T-helper 22 cell (primary cell): ENCODE measurements around the gene NUS1.
"Not testable (repeated sequence)": the region's sequence is repeated elsewhere in the genome, so short reads cannot be mapped to it uniquely, and the experiment has no call there.

Experiments used
- DNase-seq: peaks from one replicate; pipeline ENCODE4 v3.0.0-alpha.2; 2020; ENCODE audit warnings: low read depth

NUS1 gene

GRCh38 chr6:117711369-117711768 is 36.1 kb downstream of the NUS1 start:
- DNase-seq = no peak

DNA sequence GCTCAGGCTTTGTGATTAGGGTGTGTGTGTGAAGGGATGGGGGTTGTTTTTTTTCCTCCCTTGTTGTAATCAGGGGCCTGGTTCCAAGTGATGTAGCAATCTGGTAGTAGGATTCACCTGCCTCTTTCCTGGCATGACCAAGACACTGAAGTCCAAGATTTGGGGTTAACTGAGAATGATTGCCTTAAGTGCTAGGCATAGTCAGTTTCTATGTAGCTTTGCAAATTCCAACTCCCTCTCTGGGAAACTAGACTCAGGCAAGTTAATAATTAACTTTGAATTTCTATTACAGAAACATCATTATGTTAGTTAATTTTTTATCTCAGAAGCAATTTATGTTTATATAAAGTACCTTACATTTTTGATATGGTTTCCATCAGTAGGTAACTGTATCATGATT is 43.6 kb downstream of the NUS1 start:
- no peak for DNase-seq

GRCh38 chr6:117721520-117721919 is 46.3 kb downstream of the NUS1 start:
- not testable (repeated sequence) for DNase-seq

DNA sequence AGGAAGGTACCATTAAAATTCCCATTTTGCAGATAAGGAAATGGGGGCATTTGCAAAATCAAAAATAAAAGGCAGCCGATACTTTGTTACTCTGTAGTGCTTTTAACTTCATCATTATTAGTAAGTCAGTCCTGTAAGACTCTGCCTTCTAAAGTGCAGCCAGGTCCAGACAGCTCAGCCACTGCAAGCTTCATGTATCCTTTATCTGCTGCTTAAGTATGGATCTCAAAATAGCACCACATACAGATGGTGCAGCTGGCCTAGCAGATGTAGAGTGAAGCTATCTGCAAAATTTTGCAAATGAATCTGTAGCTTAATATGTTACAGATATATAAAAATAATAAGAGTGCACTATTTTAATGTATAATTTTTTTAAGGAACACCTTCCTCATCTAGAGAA is 53.4 kb downstream of the NUS1 start:
- no peak for DNase-seq

DNA sequence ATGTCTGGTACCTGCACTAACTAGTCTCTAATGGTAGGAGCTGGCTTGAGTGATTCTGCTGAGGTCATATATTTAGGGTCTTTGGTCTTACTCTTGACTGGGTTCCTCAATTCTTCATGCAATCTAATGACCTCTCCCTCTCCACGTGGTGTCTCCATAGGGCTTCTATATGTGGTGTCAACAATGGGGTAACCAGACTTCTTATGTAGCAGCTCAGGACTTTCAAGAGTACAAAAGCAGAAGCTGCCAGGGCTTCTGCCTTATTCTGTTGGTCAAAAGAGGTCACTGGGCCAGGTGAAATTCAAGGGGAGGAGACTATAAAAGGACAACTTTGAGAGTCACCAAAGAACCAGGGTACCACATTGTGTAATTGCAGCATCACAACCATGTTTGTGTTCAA is 54.3 kb downstream of the NUS1 start:
- DNase-seq = no peak

DNA sequence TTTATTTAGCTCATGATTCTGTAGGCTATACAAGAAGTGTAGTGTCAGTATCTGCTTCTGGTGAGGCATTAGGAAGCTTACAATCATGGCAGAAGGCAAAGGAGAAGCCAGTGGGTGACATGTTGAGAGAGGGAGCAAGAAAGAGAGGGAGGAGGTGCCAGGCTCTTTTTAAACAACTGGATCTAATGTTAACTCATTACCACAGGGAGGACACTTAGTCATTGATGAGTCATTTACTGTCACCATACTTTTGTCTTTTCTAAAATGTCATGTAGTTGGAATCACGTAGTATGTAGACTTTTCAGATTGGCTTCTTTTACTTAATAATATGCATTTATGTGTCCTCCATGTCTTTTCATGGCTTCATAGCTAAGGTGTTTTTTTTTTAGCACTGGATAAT is 58.1 kb downstream of the NUS1 start:
- DNase-seq = no peak

GRCh38 chr6:117739869-117740268 is 64.6 kb downstream of the NUS1 start:
- no peak for DNase-seq

DNA sequence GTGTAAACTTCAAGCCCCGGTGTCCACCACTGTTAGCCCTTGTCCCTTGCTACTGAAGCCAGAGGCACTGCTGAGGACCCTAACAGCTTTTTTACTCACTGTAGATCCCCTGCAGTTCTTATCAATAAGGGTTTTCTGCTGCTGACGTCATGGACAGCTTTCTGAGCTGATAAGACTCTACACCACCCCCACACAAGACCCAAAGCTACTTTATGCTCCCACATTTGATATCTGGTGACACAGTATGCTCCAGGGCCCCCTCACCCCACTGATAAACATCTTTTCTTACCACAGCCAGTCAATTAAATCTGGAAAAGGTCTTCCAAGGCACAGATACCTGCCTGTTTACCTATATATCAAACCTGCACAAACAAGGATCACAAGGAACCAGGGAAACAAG is 65.3 kb downstream of the NUS1 start:
- DNase-seq = no peak

DNA sequence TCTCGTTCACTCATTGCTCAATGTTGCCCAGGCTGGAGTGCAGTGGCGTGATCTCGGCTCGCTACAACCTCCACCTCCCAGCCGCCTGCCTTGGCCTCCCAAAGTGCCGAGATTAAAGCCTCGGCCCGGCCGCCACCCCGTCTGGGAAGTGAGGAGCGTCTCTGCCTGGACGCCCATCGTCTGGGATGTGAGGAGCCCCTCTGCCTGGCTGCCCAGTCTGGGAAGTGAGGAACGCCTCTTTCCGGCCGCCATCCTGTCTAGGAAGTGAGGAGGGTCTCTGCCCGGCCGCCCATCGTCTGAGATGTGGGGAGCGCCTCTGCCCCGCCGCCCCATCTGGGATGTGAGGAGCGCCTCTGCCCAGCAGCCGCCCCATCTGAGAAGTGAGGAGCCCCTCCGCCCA is 75.4 kb downstream of the NUS1 start:
- DNase-seq = not testable (repeated sequence)
